Sigmoid colon (tissue), 7 donors: ENCODE data around the gene MIER3. TPM values are rescaled to one million over a fixed set of nuclear protein-coding genes. Genes with fewer than 3 reads are reported as not detected.

ENCODE experiments used
- DNase-seq: peaks from one replicate; pipeline ENCODE4 v3.0.0-alpha.2; 2019
- H3K27ac ChIP-seq, 4 donors: fragments of 200-600 bp; sonication (generic); one replicate each; pipeline ENCODE4 v1.5.1; 2016 to 2019; ENCODE audit warnings: mild to moderate bottlenecking in 1 of 4
- H3K27me3 ChIP-seq, 3 donors: fragments of 200-600 bp; sonication (generic); one replicate each; pipeline ENCODE4 v1.5.1; 2019; ENCODE audit warnings: mild to moderate bottlenecking in 1 of 3
- H3K36me3 ChIP-seq, 4 donors: fragments of 200-600 bp; sonication (generic); one replicate each; pipeline ENCODE4 v1.5.1; 2016 to 2019
- H3K4me1 ChIP-seq, 4 donors: fragments of 200-600 bp; sonication (generic); one replicate each; pipeline ENCODE4 v1.5.1; 2017 to 2019
- H3K4me3 ChIP-seq, 4 donors: fragments of 200-600 bp; sonication (generic); one replicate each; pipeline ENCODE4 v1.5.1; 2017 to 2019; ENCODE audit warnings: mild to moderate bottlenecking in 2 of 4, moderate library complexity in 1 of 4
- H3K9me3 ChIP-seq, 4 donors: fragments of 200-600 bp in 3 of 4; sonication (generic) in 3 of 4; one replicate each; pipeline versions ENCODE4 v1.5.1 to v1.6.1; 2013 to 2019
- EP300 ChIP-seq, 4 donors: sonication (generic); formaldehyde crosslinking; IDR thresholded peaks; one replicate each; pipeline ENCODE4 v1.6.1; 2017; ENCODE audit warnings: antibody characterized with exemption in 4 of 4
- POLR2A ChIP-seq, 2 donors: fragments of 450-650 bp; IDR thresholded peaks; one replicate each; pipeline ENCODE4 v1.6.1; 2016; ENCODE audit warnings: antibody characterized with exemption in 2 of 2, mild to moderate bottlenecking in 2 of 2, moderate library complexity in 2 of 2
- POLR2AphosphoS5 ChIP-seq, 4 donors: sonication (generic); formaldehyde crosslinking; IDR thresholded peaks; one replicate each; pipeline ENCODE4 v1.6.1; 2017; ENCODE audit warnings: antibody characterized with exemption in 4 of 4
- WGBS, 2 donors: extraction: QIAGEN DNeasy Blood & Tissue Kit; methylation state at CpG; one replicate each; pipeline ENCODE4 v1.1.7; 2013; 5-methylcytosine and 5-hydroxymethylcytosine counted together
- intact Hi-C: fragments of 100-400 bp; cut with DNase I; formaldehyde crosslinking; loops from one replicate; pipeline ENCODE4 v1.15.1; 2023
- polyA plus RNA-seq, 3 donors: library from polyadenylated mRNA; stranded (reverse); fragments of 200-250 nt; gene quantifications; one replicate each; pipeline ENCODE4 v1.2.3, GENCODE V29; 2013
- total RNA-seq, 4 donors: library from RNA; depleted of rRNA; stranded (reverse); fragments of >200 nt; gene quantifications; one replicate each; pipeline ENCODE4 v1.1.0, GENCODE V29; 2016
- TF ChIP-seq, protein P1 (sequence below), 4 experiments: fragments of 450-650 bp in 3 of 4; fragments of 200-600 bp in 1 of 4; IDR thresholded peaks; one replicate each; pipeline ENCODE4 v1.5.1; 2016 to 2019; ENCODE audit warnings: antibody characterized with exemption in 4 of 4, mild to moderate bottlenecking in 3 of 4, moderate library complexity in 2 of 4
- donor health status: healthy with polysubstance abuse.
- donor health status: Bipolar disorder and iron deficiency.
- donor health status: healthy.

MIER3 gene
- total and polyA plus RNA-seq, 7 donors: 12.5 to 68.9 (median 27.3) TPM

DNA sequence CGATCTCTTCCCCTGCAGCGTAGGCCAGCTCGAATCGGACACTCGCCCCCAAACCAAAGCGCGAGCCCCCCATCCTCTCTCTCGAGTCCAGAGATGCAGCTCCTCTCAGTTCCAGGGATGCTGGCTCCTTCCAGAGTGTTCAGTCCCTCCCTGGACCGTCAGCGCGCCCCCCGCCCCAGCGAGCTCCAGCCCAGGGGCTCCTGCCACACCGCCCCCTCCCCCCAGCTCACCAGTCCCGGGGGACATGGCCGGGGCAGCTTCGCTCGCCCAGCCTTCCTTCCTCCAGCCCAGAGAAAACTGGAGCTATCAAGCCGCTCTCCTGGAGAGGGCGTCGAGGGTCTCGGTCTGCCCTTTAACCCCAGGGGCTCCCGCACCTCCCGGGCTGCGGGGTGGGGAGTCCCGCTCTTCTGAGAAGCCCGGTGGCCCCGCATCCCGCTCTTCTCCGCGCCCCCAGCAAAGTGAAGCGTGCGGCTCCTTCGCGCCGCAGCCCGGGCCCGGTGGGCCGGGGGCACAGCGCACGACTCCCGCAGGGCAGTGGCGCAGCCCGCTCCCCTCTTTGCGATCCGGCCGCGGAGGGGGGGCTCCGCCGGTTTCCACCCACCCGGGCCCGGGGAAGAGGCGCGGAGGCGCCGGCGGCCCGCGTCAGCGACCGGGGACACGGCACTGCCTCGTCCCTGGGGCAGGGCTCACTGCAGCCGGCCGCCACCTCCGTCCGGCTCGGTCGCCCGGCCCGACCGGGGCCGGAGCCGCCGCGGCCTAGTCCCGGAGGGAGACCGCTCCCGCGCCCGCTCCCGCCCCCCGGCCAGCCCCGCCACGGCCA lies 587 bp downstream of the MIER3 start:
- intact Hi-C loops: loop anchor here (1.0 to 5.0 kb wide), 2 partner anchors 41 to 134 kb away; partner anchors contain the start of gene MAP3K1
- TF ChIP-seq EP300 (IDR thresholded peaks at IDR 0.05) (no peak), POLR2A (IDR thresholded peaks at IDR 0.05) (no peak), POLR2AphosphoS5 (IDR thresholded peaks at IDR 0.05) (no peak)
- TF ChIP-seq, protein P1, sequence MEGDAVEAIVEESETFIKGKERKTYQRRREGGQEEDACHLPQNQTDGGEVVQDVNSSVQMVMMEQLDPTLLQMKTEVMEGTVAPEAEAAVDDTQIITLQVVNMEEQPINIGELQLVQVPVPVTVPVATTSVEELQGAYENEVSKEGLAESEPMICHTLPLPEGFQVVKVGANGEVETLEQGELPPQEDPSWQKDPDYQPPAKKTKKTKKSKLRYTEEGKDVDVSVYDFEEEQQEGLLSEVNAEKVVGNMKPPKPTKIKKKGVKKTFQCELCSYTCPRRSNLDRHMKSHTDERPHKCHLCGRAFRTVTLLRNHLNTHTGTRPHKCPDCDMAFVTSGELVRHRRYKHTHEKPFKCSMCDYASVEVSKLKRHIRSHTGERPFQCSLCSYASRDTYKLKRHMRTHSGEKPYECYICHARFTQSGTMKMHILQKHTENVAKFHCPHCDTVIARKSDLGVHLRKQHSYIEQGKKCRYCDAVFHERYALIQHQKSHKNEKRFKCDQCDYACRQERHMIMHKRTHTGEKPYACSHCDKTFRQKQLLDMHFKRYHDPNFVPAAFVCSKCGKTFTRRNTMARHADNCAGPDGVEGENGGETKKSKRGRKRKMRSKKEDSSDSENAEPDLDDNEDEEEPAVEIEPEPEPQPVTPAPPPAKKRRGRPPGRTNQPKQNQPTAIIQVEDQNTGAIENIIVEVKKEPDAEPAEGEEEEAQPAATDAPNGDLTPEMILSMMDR (IDR thresholded peaks at IDR 0.05): no peak

DNA sequence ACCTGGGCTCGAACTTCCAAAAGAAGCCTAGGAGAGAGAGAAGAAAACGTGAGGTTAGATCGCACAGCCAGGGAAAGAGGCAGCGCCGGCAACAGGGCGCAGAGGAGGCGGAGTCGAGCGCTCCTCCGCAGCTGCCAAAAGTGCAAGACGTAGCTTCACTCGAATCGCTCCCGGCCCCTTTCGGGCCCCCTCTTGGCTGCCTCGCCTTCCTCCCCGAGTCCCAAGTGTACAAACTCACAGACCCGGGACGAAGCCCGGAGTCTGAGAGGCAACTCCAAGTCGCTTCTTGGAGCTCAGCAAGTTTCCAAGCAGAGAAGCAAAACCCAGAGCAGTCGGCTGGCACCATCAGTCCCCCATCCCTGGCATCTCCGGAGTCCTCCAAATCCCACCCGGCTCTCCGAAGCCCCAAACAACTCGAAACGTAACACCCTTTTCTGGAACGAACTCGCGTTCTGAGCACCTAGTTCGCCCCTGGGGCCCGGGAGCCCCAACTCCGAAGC lies 1.2 kb downstream of the MIER3 start:
- WGBS, 2 donors: 0% methylated on average over 33 of the region's 33 CpGs
- no peaks in the 10 kb centered on the region for H3K9me3 ChIP-seq
- H3K36me3 ChIP-seq: peaks cover 0 to 11% (median 2%) of the 10 kb centered on the region in 4 donors
- H3K27ac ChIP-seq: peak overlapping the region; percentile 87 to 95 (median 92)
- intact Hi-C loops: loop anchor here (1.0 to 5.0 kb wide), 2 partner anchors 40 to 133 kb away; partner anchors contain the start of gene MAP3K1
- peak overlapping the region; percentile 70 to 95 (median 93) for H3K4me3 ChIP-seq
- TF ChIP-seq POLR2AphosphoS5 (IDR thresholded peaks at IDR 0.05) (peak in 2 of 4 donors; percentile 19 to 48), POLR2A (IDR thresholded peaks at IDR 0.05) (no peak)
- H3K27me3 ChIP-seq: no peaks in the 10 kb centered on the region
- H3K4me1 ChIP-seq: peaks cover 0 to 21% (median 16%) of the 10 kb centered on the region in 4 donors
- DNase-seq: peak; percentile 86

More for the DNA sequence above, 587 bp downstream of the MIER3 start:
- DNase-seq: peak; percentile 66
- Histone ChIP-seq H3K9me3 (no peaks in the 10 kb centered on the region), H3K36me3 (peaks cover 0 to 5% (median 2%) of the 10 kb centered on the region in 4 donors), H3K27me3 (no peaks in the 10 kb centered on the region), H3K4me3 (peak overlapping the region; percentile 70 to 95 (median 93)), H3K27ac (peak overlapping the region; percentile 87 to 95 (median 92)), H3K4me1 (peaks cover 0 to 21% (median 16%) of the 10 kb centered on the region in 4 donors)
- 0 to 1% methylated on average over 85 of the region's 85 CpGs for WGBS, 2 donors

DNA sequence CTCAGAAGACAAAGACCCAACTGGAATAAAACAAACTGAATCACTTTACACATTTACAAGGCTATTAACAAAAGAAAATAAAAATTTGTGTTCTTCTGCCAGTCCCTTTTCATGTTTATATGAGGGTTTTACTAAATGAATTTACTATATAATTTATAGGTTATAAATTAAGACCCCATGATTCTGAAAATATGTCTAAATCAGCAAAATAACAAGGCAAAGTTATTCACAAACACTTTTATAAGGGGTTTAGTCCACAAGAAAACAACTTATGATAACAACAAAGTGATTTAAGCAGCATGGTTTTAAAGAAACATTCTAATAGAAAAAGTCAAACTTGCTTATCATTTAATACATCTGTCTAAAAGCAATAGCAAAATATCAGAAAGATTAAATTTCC lies 4.9 kb downstream of the MIER3 start:
- H3K4me3 ChIP-seq: no peak overlapping the region
- peaks cover 0 to 47% (median 9%) of the 10 kb centered on the region in 4 donors for H3K36me3 ChIP-seq
- no peak for DNase-seq
- peaks cover 0 to 21% (median 16%) of the 10 kb centered on the region in 4 donors for H3K4me1 ChIP-seq
- intact Hi-C loops: no loop called here
- TF ChIP-seq, protein P1 (IDR thresholded peaks at IDR 0.05): no peak
- TF ChIP-seq POLR2A (IDR thresholded peaks at IDR 0.05): no peak
- no peak for TF ChIP-seq POLR2AphosphoS5 (IDR thresholded peaks at IDR 0.05)
- TF ChIP-seq EP300 (IDR thresholded peaks at IDR 0.05): no peak
- no peak overlapping the region for H3K27ac ChIP-seq
- H3K27me3 ChIP-seq: no peaks in the 10 kb centered on the region
- H3K9me3 ChIP-seq: no peaks in the 10 kb centered on the region

DNA sequence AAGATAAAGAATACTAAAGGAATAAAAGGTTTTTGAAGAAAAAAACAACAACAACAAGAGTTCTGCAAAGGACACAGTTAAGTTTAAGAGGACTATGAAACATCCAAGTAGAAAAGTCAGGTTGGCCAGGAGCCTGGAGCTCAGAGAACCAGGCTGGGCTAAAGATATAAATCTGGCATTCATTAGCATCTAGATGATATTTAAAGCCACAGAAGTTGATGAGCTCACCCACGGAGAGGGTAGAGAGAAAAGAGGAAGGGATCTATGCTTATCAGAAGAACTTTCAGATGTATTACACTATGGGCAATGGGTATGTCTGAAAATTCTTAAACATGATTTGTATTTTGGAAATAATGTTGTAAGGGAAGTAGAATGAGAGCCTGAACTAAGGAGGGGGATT lies 9.9 kb downstream of the MIER3 start:
- intact Hi-C loops: no loop called here
- no peak overlapping the region for H3K27ac ChIP-seq
- no peaks in the 10 kb centered on the region for H3K9me3 ChIP-seq
- peaks cover 4 to 97% (median 21%) of the 10 kb centered on the region in 4 donors for H3K36me3 ChIP-seq
- H3K4me3 ChIP-seq: no peak overlapping the region
- no peaks in the 10 kb centered on the region for H3K4me1 ChIP-seq
- WGBS, 2 donors: 62 to 75% methylated on average over 1 of the region's 1 CpG
- no peak for TF ChIP-seq POLR2A (IDR thresholded peaks at IDR 0.05)
- TF ChIP-seq, protein P1 (IDR thresholded peaks at IDR 0.05): no peak
- no peak for TF ChIP-seq POLR2AphosphoS5 (IDR thresholded peaks at IDR 0.05)
- no peak for TF ChIP-seq EP300 (IDR thresholded peaks at IDR 0.05)
- no peak for DNase-seq
- H3K27me3 ChIP-seq: no peaks in the 10 kb centered on the region

DNA sequence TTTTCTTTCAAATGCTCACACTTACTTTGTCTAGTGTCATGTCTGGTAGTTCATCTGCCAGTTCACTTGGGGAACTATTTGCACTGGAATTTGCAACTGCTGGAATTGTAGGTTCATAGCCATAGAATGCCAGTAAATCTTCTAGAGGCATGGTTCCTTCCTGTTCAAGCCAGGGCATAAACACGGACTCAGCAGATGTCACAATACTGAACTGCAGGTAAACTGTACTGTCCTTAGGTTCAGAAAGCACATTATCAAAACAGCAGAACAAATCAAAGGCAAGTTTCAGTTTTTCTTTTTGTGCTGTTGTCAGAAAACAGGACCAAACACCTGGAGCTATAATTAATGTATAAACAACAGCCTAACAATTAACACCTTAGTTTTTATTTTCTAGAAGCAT lies 13.1 kb downstream of the MIER3 start:
- intact Hi-C loops: no loop called here

More for the DNA sequence above, 13.1 kb downstream of the MIER3 start:
- H3K27ac ChIP-seq: no peak overlapping the region
- H3K9me3 ChIP-seq: no peaks in the 10 kb centered on the region
- TF ChIP-seq POLR2AphosphoS5 (IDR thresholded peaks at IDR 0.05) (no peak), POLR2A (IDR thresholded peaks at IDR 0.05) (no peak), EP300 (IDR thresholded peaks at IDR 0.05) (no peak)
- TF ChIP-seq, protein P1 (IDR thresholded peaks at IDR 0.05): no peak
- peaks cover 13 to 99% (median 36%) of the 10 kb centered on the region in 4 donors for H3K36me3 ChIP-seq
- no peaks in the 10 kb centered on the region for H3K27me3 ChIP-seq
- no peaks in the 10 kb centered on the region for H3K4me1 ChIP-seq
- WGBS, 2 donors: 76% methylated on average over 1 of the region's 1 CpG
- no peak overlapping the region for H3K4me3 ChIP-seq
- DNase-seq: no peak
